Endothelial cell of umbilical vein (primary cell): Measurements from ENCODE around the gene CLNK. TPM values are rescaled to one million over a fixed set of nuclear protein-coding genes. Genes with fewer than 3 reads are reported as not detected.

Experiments used
- BruUV-seq: library from RNA; stranded (reverse); fragments of 400-500 nt; replicated peaks from 2 replicates; lab custom pipeline; 2021; lab: Mats Ljungman, UMichigan
- CTCF ChIA-PET: fragments of 300-600, 350-600 bp; sonication (Branson Sonifier 250); formaldehyde crosslinking; loops from one replicate; lab custom pipeline; 2021; ENCODE audit warnings: antibody characterized with exemption, inconsistent platforms; lab: Charles Lee
- POLR2A ChIA-PET: fragments of 300-600, 350-600 bp; sonication (Branson Sonifier 250); formaldehyde crosslinking; loops from one replicate; lab custom pipeline; 2021; ENCODE audit warnings: antibody characterized with exemption, inconsistent platforms; lab: Charles Lee
- DNase-seq: peaks from one replicate; pipeline ENCODE4 v3.0.0-alpha.2; 2011; ENCODE audit warnings: low read depth, low spot score
- FAIRE-seq: peaks from 2 replicates; lab custom pipeline; 2011; peaks lifted over from hg19 to GRCh38; lab: Jason Lieb, UNC
- H2AFZ ChIP-seq: 2 replicates; pipeline ENCODE4 v1.6.0; 2012; ENCODE audit warnings: low read depth, low read length, control low read depth, inconsistent platforms
- H3K27ac ChIP-seq: 2 replicates; pipeline ENCODE4 v1.5.1; 2011; ENCODE audit warnings: low read depth, mild to moderate bottlenecking, control low read depth, low read length, moderate library complexity; ENCODE audit not compliant: insufficient read depth
- H3K27me3 ChIP-seq, 2 experiments: 2 replicates each; pipeline versions ENCODE4 v1.6.0 to v1.6.1; 2011; ENCODE audit warnings: low read length in 2 of 2, mixed read lengths in 1 of 2; ENCODE audit not compliant: control insufficient read depth in 2 of 2, insufficient read depth in 2 of 2
- H3K36me3 ChIP-seq, 2 experiments: 2 replicates in 1 of 2; 3 replicates in 1 of 2; pipeline ENCODE4 v1.5.1; 2011; ENCODE audit warnings: low read length in 2 of 2, mild to moderate bottlenecking in 1 of 2, moderate library complexity in 1 of 2; ENCODE audit not compliant: control insufficient read depth in 2 of 2, insufficient read depth in 2 of 2; ENCODE audit errors: extremely low read depth in 1 of 2
- H3K4me1 ChIP-seq: 3 replicates; pipeline ENCODE4 v1.5.1; 2011; ENCODE audit warnings: mild to moderate bottlenecking, low read length; ENCODE audit not compliant: control insufficient read depth, insufficient read depth; ENCODE audit errors: extremely low read depth
- H3K4me2 ChIP-seq: 2 replicates; pipeline ENCODE4 v1.6.1; 2011; ENCODE audit warnings: low read length, control low read depth, mixed read lengths; ENCODE audit not compliant: insufficient read depth
- H3K4me3 ChIP-seq, 3 experiments: fragments of 200-600 bp in 1 of 3; sonication (generic), shearing (Covaris generic) in 1 of 3; replicated peaks in 1 of 3; 2 replicates each; pipeline ENCODE4 v1.5.1; 2011 to 2016; ENCODE audit warnings: control low read depth in 3 of 3, low read length in 3 of 3, mild to moderate bottlenecking in 2 of 3, inconsistent platforms in 1 of 3, low read depth in 1 of 3, moderate library complexity in 1 of 3; ENCODE audit not compliant: insufficient read depth in 1 of 3
- H3K79me2 ChIP-seq: 2 replicates; pipeline ENCODE4 v1.6.0; 2012; ENCODE audit warnings: low read length, inconsistent platforms; ENCODE audit not compliant: control insufficient read depth, insufficient read depth
- H3K9ac ChIP-seq: replicated peaks from 2 replicates; pipeline ENCODE3; 2011; ENCODE audit warnings: low read length, control low read depth; ENCODE audit not compliant: insufficient read depth; ENCODE audit errors: extremely low read depth
- H3K9me1 ChIP-seq: replicated peaks from 3 replicates; pipeline ENCODE4 v1.6.0; 2011; ENCODE audit warnings: mild to moderate bottlenecking, low read length; ENCODE audit not compliant: control insufficient read depth, insufficient read depth; ENCODE audit errors: extremely low read depth
- H3K9me3 ChIP-seq: replicated peaks from 2 replicates; pipeline ENCODE4 v1.5.1; 2012; ENCODE audit warnings: low read length, inconsistent platforms; ENCODE audit not compliant: control insufficient read depth, insufficient read depth
- H4K20me1 ChIP-seq: replicated peaks from 2 replicates; pipeline ENCODE3; 2011; ENCODE audit warnings: mild to moderate bottlenecking, low read length; ENCODE audit not compliant: control insufficient read depth, insufficient read depth; ENCODE audit errors: extremely low read depth
- CTCF ChIP-seq, 2 donors: IDR thresholded peaks; 1 replicate in 1 of 2; 2 replicates in 1 of 2; pipeline ENCODE4 v1.5.1; 2011; ENCODE audit warnings: low read length in 2 of 2, mild to moderate bottlenecking in 2 of 2, moderate library complexity in 2 of 2, control low read depth in 1 of 2, inconsistent platforms in 1 of 2, low read depth in 1 of 2; ENCODE audit not compliant: insufficient read depth in 1 of 2; ENCODE audit errors: extremely low read depth in 1 of 2
- EZH2 ChIP-seq: IDR thresholded peaks from 2 replicates; pipeline ENCODE4 v1.6.1; 2012; ENCODE audit warnings: borderline replicate concordance, low read depth, mild to moderate bottlenecking, moderate library complexity, low read length, inconsistent platforms; ENCODE audit not compliant: severe bottlenecking
- FOS ChIP-seq: IDR thresholded peaks from 2 replicates; pipeline ENCODE4 v1.6.1; 2011; ENCODE audit warnings: mild to moderate bottlenecking, low read length, moderate library complexity, borderline replicate concordance; ENCODE audit not compliant: insufficient read depth
- GATA2 ChIP-seq: IDR thresholded peaks from 2 replicates; pipeline ENCODE4 v1.7.0; 2011; ENCODE audit warnings: low read depth, mild to moderate bottlenecking, moderate library complexity, mixed read lengths, low read length; ENCODE audit not compliant: insufficient read length, insufficient read depth
- JUN ChIP-seq: IDR thresholded peaks from 2 replicates; pipeline ENCODE4 v1.6.1; 2011; ENCODE audit warnings: borderline replicate concordance, low read depth; ENCODE audit not compliant: insufficient read length, insufficient read depth
- MAX ChIP-seq: IDR thresholded peaks from 2 replicates; pipeline ENCODE4 v1.6.1; 2011; ENCODE audit not compliant: insufficient read depth, insufficient read length
- MYC ChIP-seq: IDR thresholded peaks from one replicate; pipeline ENCODE4 v1.6.1; 2011; ENCODE audit warnings: mild to moderate bottlenecking, low read depth, low read length
- POLR2A ChIP-seq: IDR thresholded peaks from 2 replicates; pipeline ENCODE4 v1.6.1; 2012; ENCODE audit warnings: low read depth, mild to moderate bottlenecking, control low read depth, low read length
- POLR2AphosphoS5 ChIP-seq: IDR thresholded peaks from 2 replicates; pipeline ENCODE4 v1.6.1; 2012; ENCODE audit warnings: low read depth, mild to moderate bottlenecking, control low read depth, low read length, moderate library complexity; ENCODE audit not compliant: insufficient read depth
- dilution Hi-C: fragments of 300-500 bp; cut with MboI; formaldehyde crosslinking; loops from one replicate; pipeline ENCODE4 v1.15.0; 2019; ENCODE audit warnings: low sequenced_read_pairs; ENCODE audit not compliant: extremely low pct_ligation_motif_present
- intact Hi-C: fragments of 100-400 bp; cut with micrococcal nuclease; formaldehyde crosslinking; loops from one replicate; pipeline ENCODE4 v1.10.0; 2022
- polyA plus RNA-seq, 4 experiments: library from polyadenylated mRNA; depleted of rRNA in 3 of 4; stranded (reverse) in 3 of 4; unstranded in 1 of 4; fragments of >200 nt; gene quantifications; 2 replicates each; pipeline versions ENCODE4 v1.2.1 to v1.2.3, GENCODE V29; 2011 to 2012; ENCODE audit warnings: missing spikeins in 1 of 4
- total RNA-seq: library from RNA; stranded (reverse); gene quantifications from 2 replicates; pipeline ENCODE4 v1.2.3, GENCODE V29; 2021

The CLNK gene
- total and polyA plus RNA-seq, 2 donors (not counting 3 experiments of a cell fraction or from before 2014, with no cell fraction given): not detected

GRCh38 chr4:10587296-10587695, 97.3 kb downstream of the CLNK start:
- Histone ChIP-seq H3K36me3 (no peaks in the 10 kb centered on the region), H2AFZ (no peak overlapping the region), H3K27me3 (peaks cover 6 to 7% of the 10 kb centered on the region in 2 experiments), H3K9me3 (no peaks in the 10 kb centered on the region), H3K27ac (no peak overlapping the region), H3K9me1 (no peaks in the 10 kb centered on the region), H3K4me2 (no peak overlapping the region), H3K9ac (no peak overlapping the region), H3K4me1 (peaks cover 3% of the 10 kb centered on the region), H3K79me2 (no peaks in the 10 kb centered on the region), H3K4me3 (no peak overlapping the region), H4K20me1 (no peaks in the 10 kb centered on the region)
- BruUV-seq: no TSS peak
- no peak for TF ChIP-seq JUN
- no peak for TF ChIP-seq GATA2
- no peak for TF ChIP-seq POLR2A
- no peak for TF ChIP-seq MAX
- TF ChIP-seq POLR2AphosphoS5: no peak
- TF ChIP-seq FOS: no peak
- TF ChIP-seq MYC: no peak
- TF ChIP-seq CTCF (IDR thresholded peaks at IDR 0.05; ENCODE audit: extremely low read depth in 1 of 2, insufficient read depth in 1 of 2, low read depth in 1 of 2, low read length in 2 of 2): no peak
- no peak for TF ChIP-seq EZH2
- intact Hi-C loops: loop anchor here (10.0 kb wide), 2 partner anchors 1218 to 1368 kb away; no protein-coding TSS in a partner anchor
- no peak for FAIRE-seq
- dilution Hi-C loops: no loop called here
- no peak for DNase-seq
- ChIA-PET POLR2A (no interaction called here), CTCF (interaction anchor here (1.0 kb wide), 1 partner anchor 129 kb away, joined by 3 read pairs; no protein-coding TSS in a partner anchor)
